Esophagus squamous epithelium (tissue), 4 donors: ENCODE measurements around the gene ATOH1.

ENCODE experiments used
- CTCF ChIP-seq, 6 experiments: fragments of 450-650 bp in 4 of 6; fragments of 200-600 bp in 2 of 6; sonication (generic) in 2 of 6; IDR thresholded peaks; one replicate each; pipeline ENCODE4 v1.5.1; 2016 to 2019; ENCODE audit warnings: antibody characterized with exemption in 6 of 6, mild to moderate bottlenecking in 4 of 6, moderate library complexity in 4 of 6
- POLR2A ChIP-seq, 4 donors: fragments of 450-650 bp; IDR thresholded peaks; one replicate each; pipeline ENCODE4 v1.6.1; 2017; ENCODE audit warnings: antibody characterized with exemption in 4 of 4, mild to moderate bottlenecking in 4 of 4, moderate library complexity in 3 of 4

- TF ChIP-seq POLR2A (IDR thresholded peaks at IDR 0.05): no peak
- no peak for TF ChIP-seq CTCF (IDR thresholded peaks at IDR 0.05)
Measured at GRCh38 chr4:93878566-93878965, 50.0 kb downstream of the ATOH1 start.
